GM12878 (cell line): ENCODE data around the gene KRTAP10-1. TPM values are rescaled to one million over a fixed set of nuclear protein-coding genes. Genes with fewer than 3 reads are reported as not detected.

Experiments
- ATAC-seq: fragments of 200-7000 bp; cut with Tn5 transposase; 3 replicates; pipeline ENCODE4 v1.9.1; 2020; ENCODE audit warnings: mild to moderate bottlenecking, moderate library complexity
- BruUV-seq: library from RNA; stranded (reverse); fragments of 400-500 nt; replicated peaks from 2 replicates; lab custom pipeline; 2021; lab: Mats Ljungman, UMichigan
- CTCF ChIA-PET: fragments of 300-600 bp; sonication (Branson Sonifier 250); formaldehyde crosslinking; extraction: SDS; loops from one replicate; lab custom pipeline; 2021; ENCODE audit warnings: inconsistent platforms; lab: Yijun Ruan, JAX
- POLR2A ChIA-PET: fragments of 350-600 bp; formaldehyde crosslinking; extraction: SDS; loops from one replicate; lab custom pipeline; 2021; ENCODE audit warnings: inconsistent platforms; lab: Charles Lee
- RAD21 ChIA-PET: fragments of 300-600 bp; sonication (Branson Sonifier 250); formaldehyde crosslinking; loops from one replicate; lab custom pipeline; 2023; ENCODE audit warnings: antibody characterized with exemption; ENCODE audit not compliant: unreplicated experiment; lab: Charles Lee
- SMC1A ChIA-PET: fragments of 300-600 bp; sonication (Branson Sonifier 250); formaldehyde crosslinking; loops from one replicate; lab custom pipeline; 2023; ENCODE audit not compliant: unreplicated experiment, uncharacterized antibody; lab: Charles Lee
- DNase-seq: peaks from one replicate; pipeline ENCODE4 v3.0.0-alpha.2; 2011; ENCODE audit warnings: low read depth, low spot score
- FAIRE-seq: peaks from 3 replicates; lab custom pipeline; 2011; peaks lifted over from hg19 to GRCh38; lab: Jason Lieb, UNC
- H2AFZ ChIP-seq: 2 replicates; pipeline ENCODE4 v1.6.0; 2011; ENCODE audit warnings: low read depth, low read length, control low read depth; ENCODE audit not compliant: control insufficient read depth
- H3K27ac ChIP-seq: 2 replicates; pipeline ENCODE4 v1.5.1; 2011; ENCODE audit warnings: control low read depth; ENCODE audit not compliant: control insufficient read depth, insufficient read depth
- H3K27me3 ChIP-seq, 2 experiments: replicated peaks in 1 of 2; 2 replicates each; pipeline versions ENCODE4 v1.6.0 to v1.6.1; 2011; ENCODE audit warnings: low read length in 1 of 2; ENCODE audit not compliant: control insufficient read depth in 2 of 2, insufficient read depth in 2 of 2
- H3K36me3 ChIP-seq, 2 experiments: 2 replicates each; pipeline ENCODE4 v1.5.1; 2011; ENCODE audit warnings: low read length in 1 of 2; ENCODE audit not compliant: control insufficient read depth in 2 of 2, insufficient read depth in 2 of 2
- H3K4me1 ChIP-seq: 2 replicates; pipeline ENCODE4 v1.6.1; 2011; ENCODE audit warnings: mild to moderate bottlenecking, low read length, moderate library complexity, mixed read lengths; ENCODE audit not compliant: control insufficient read depth, insufficient read depth
- H3K4me2 ChIP-seq: 2 replicates; pipeline ENCODE4 v1.6.0; 2011; ENCODE audit warnings: control low read depth; ENCODE audit not compliant: control insufficient read depth, insufficient read depth
- H3K4me3 ChIP-seq: fragments of 200-600 bp; sonication (generic); 2 replicates; pipeline ENCODE4 v1.5.1; 2016
- H3K79me2 ChIP-seq: 2 replicates; pipeline ENCODE4 v1.6.0; 2011; ENCODE audit warnings: low read length; ENCODE audit not compliant: control insufficient read depth, insufficient read depth
- H3K9ac ChIP-seq: 2 replicates; pipeline ENCODE4 v1.8.0; 2011; ENCODE audit warnings: low read length, control low read depth, mixed read lengths; ENCODE audit not compliant: control insufficient read depth, insufficient read depth
- H3K9me3 ChIP-seq: replicated peaks from 3 replicates; pipeline ENCODE4 v1.5.1; 2011; ENCODE audit warnings: mild to moderate bottlenecking, low read length; ENCODE audit not compliant: control insufficient read depth, insufficient read depth
- H4K20me1 ChIP-seq: 2 replicates; pipeline ENCODE4 v1.6.0; 2011; ENCODE audit not compliant: control insufficient read depth, insufficient read depth
- BACH1 ChIP-seq: fragments of 450-650 bp; IDR thresholded peaks from 2 replicates; pipeline ENCODE4 v1.6.1; 2017; ENCODE audit warnings: mild to moderate bottlenecking, borderline replicate concordance
- CEBPZ ChIP-seq: fragments of 150-350 bp; IDR thresholded peaks from 2 replicates; pipeline ENCODE4 v1.6.1; 2016; ENCODE audit warnings: low read depth, low read length
- CHD4 ChIP-seq: fragments of 200-600 bp; sonication (generic); IDR thresholded peaks from 2 replicates; pipeline ENCODE4 v1.6.1; 2016; ENCODE audit warnings: mild to moderate bottlenecking
- EP300 ChIP-seq, 2 experiments: fragments of 150-350 bp in 1 of 2; IDR thresholded peaks; 2 replicates each; pipeline ENCODE4 v1.6.1; 2011 to 2012; ENCODE audit warnings: low read depth in 2 of 2, low read length in 2 of 2, borderline replicate concordance in 1 of 2, improper control_type of control experiment in 1 of 2, inconsistent platforms in 1 of 2; ENCODE audit not compliant: control insufficient read depth in 1 of 2
- IKZF2 ChIP-seq, 2 experiments: fragments of 450-650 bp; IDR thresholded peaks; 2 replicates each; pipeline ENCODE4 v1.6.1; 2017; ENCODE audit warnings: mild to moderate bottlenecking in 2 of 2, moderate library complexity in 2 of 2
- MYC ChIP-seq: IDR thresholded peaks from 2 replicates; pipeline ENCODE4 v1.6.1; 2011; ENCODE audit warnings: mild to moderate bottlenecking, low read length, moderate library complexity, inconsistent platforms; ENCODE audit not compliant: insufficient read depth, insufficient replicate concordance, insufficient read length, severe bottlenecking
- NBN ChIP-seq: fragments of 450-650 bp; IDR thresholded peaks from 2 replicates; pipeline ENCODE4 v1.6.1; 2016
- NFYB ChIP-seq: IDR thresholded peaks from 2 replicates; pipeline ENCODE4 v1.6.1; 2011; ENCODE audit warnings: low read depth, mild to moderate bottlenecking, low read length, improper control_type of control experiment, moderate library complexity; ENCODE audit not compliant: insufficient read depth
- NRF1 ChIP-seq: conservative IDR thresholded peaks from 2 replicates; pipeline ENCODE4 v1.6.1; 2011; ENCODE audit warnings: mild to moderate bottlenecking, low read depth, low read length, improper control_type of control experiment
- RB1 ChIP-seq: fragments of 450-650 bp; formaldehyde crosslinking; IDR thresholded peaks from 2 replicates; pipeline ENCODE4 v1.6.1; 2017; ENCODE audit warnings: mild to moderate bottlenecking, borderline replicate concordance
- RELA ChIP-seq: fragments of 450-650 bp; IDR thresholded peaks from 2 replicates; pipeline ENCODE4 v1.8.0; 2014; ENCODE audit warnings: borderline replicate concordance; ENCODE audit not compliant: partially characterized antibody
- RFX5 ChIP-seq: IDR thresholded peaks from 2 replicates; pipeline ENCODE4 v1.6.1; 2011; ENCODE audit warnings: low read depth, low read length, improper control_type of control experiment
- YY1 ChIP-seq: IDR thresholded peaks from 2 replicates; pipeline ENCODE4 v1.6.1; 2011; ENCODE audit warnings: low read depth, mild to moderate bottlenecking, low read length
- ZBTB33 ChIP-seq: fragments of 450-650 bp; IDR thresholded peaks from 2 replicates; pipeline ENCODE4 v1.6.1; 2017; ENCODE audit warnings: mild to moderate bottlenecking
- WGBS: methylation state at CpG from one replicate; pipeline ENCODE4 v1.1.6; 2016; ENCODE audit warnings: low lambda C conversion rate; ENCODE audit not compliant: insufficient replicate concordance, insufficient coverage; ENCODE audit errors: missing lambda C conversion rate; 5-methylcytosine and 5-hydroxymethylcytosine counted together
- in situ Hi-C: fragments of 300-500 bp; cut with MboI; formaldehyde crosslinking; loops from 9 replicates; pipeline ENCODE4 v1.14.3; 2018; ENCODE audit warnings: mixed read lengths
- intact Hi-C: fragments of 100-400 bp; cut with micrococcal nuclease; formaldehyde crosslinking; loops from one replicate; pipeline ENCODE4 v1.14.2; 2022; ENCODE audit not compliant: unreplicated experiment
- polyA plus RNA-seq, 11 experiments: library from polyadenylated mRNA; depleted of rRNA in 4 of 11; unstranded in 6 of 11; stranded (reverse) in 5 of 11; fragments of >200 nt; fragmentation: Nextera tagmentation in 4 of 11; fragmentation: Illumina TruSeq in 1 of 11; extraction: Ambion mirVana in 4 of 11; extraction: Trizol in 1 of 11; gene quantifications; 1 replicate in 1 of 11; 2 replicates in 10 of 11; pipeline versions ENCODE4 v1.2.1 to v1.2.3, GENCODE V29; 2011 to 2016; ENCODE audit warnings: inconsistent platforms in 2 of 11, missing spikeins in 2 of 11, low read depth in 1 of 11
- total RNA-seq, 4 experiments: library from RNA; depleted of rRNA in 3 of 4; stranded (reverse); fragments of >200 nt in 3 of 4; fragmentation: Illumina TruSeq in 1 of 4; extraction: Trizol in 1 of 4; gene quantifications; 2 replicates each; pipeline versions ENCODE4 v1.2.1 to v1.2.3, GENCODE V29; 2013 to 2021

The KRTAP10-1 gene
- total and polyA plus RNA-seq, 10 of the 15 experiments (the other 5 are each of a cell fraction or from before 2014, with no cell fraction given) = not detected

DNA sequence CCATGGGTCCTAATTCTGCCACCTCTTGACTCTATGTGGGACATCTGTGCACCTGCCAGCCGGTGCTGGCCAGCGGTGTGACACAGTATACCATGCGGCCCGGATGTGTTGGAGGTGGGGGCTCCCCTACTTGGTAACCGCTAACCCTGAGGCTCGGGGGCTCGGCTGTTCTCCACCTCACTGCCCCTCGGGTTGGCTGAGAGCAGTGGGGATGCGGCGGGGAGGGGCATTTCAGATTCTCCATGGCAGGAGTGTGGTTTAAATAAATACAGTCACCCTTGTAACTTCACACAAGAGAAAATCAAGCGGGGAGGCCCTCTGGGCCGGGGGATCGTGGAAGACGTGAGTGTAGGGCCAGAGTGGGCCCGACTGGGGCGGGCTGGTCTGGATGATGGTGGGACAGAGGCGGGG, 11.0 kb downstream of the KRTAP10-1 start:
- Histone ChIP-seq H3K27me3 (no peaks in the 10 kb centered on the region), H3K27ac (no peak overlapping the region), H3K79me2 (no peaks in the 10 kb centered on the region), H3K4me1 (no peaks in the 10 kb centered on the region), H3K9me3 (no peaks in the 10 kb centered on the region; the same call in 2 of the 3 replicates), H3K36me3 (no peaks in the 10 kb centered on the region)
- ATAC-seq = no peak
- no TSS peak for BruUV-seq
- no peak for DNase-seq
- intact Hi-C loops = no loop called here
- 28% methylated on average over 17 of the region's 17 CpGs for WGBS
- FAIRE-seq = no peak
- TF ChIP-seq RELA = no peak
- TF ChIP-seq NRF1 = no peak
- no peak for TF ChIP-seq CHD4
- no peak for TF ChIP-seq BACH1
- TF ChIP-seq IKZF2 (IDR thresholded peaks at IDR 0.05) = no peak
- no peak for TF ChIP-seq RFX5
- TF ChIP-seq RB1 = no peak
- TF ChIP-seq, all 136 proteins: peak for 0
- H4K20me1 ChIP-seq = no peaks in the 10 kb centered on the region
- SMC1A ChIA-PET = no interaction called here
- RAD21 ChIA-PET = no interaction called here
- H3K4me3 ChIP-seq = no peak overlapping the region
- in situ Hi-C loops = no loop called here
- CTCF ChIA-PET = no interaction called here
- POLR2A ChIA-PET = no interaction called here
- no peak overlapping the region for H3K9ac ChIP-seq
- no peak overlapping the region for H3K4me2 ChIP-seq
- H2AFZ ChIP-seq = no peak overlapping the region

DNA sequence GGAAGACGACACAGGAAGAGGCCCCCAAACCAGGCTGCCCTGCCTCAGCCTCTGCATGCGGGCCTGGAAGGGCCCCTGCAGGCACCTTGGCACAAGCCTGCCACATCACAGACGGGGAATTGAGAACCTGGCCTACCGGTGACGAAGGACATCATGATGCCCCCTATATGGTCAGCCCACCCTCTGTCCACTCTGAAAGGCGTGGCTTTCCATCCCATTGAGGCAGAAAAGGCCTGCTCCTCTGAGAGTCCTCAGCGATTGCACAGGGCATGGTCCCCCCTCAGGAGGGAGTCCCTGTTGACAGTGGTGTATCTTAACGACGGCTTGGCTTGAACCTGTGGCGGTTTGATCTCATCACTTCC, 11.4 kb downstream of the KRTAP10-1 start:
- BruUV-seq = no TSS peak
- H3K4me2 ChIP-seq = no peak overlapping the region
- in situ Hi-C loops = no loop called here
- POLR2A ChIA-PET = no interaction called here
- H3K27me3 ChIP-seq = no peaks in the 10 kb centered on the region
- H3K9me3 ChIP-seq = no peaks in the 10 kb centered on the region; the same call in 2 of the 3 replicates
- CTCF ChIA-PET = no interaction called here
- H2AFZ ChIP-seq = no peak overlapping the region
- no peaks in the 10 kb centered on the region for H3K4me1 ChIP-seq
- H4K20me1 ChIP-seq = no peaks in the 10 kb centered on the region
- WGBS = 53% methylated on average over 10 of the region's 10 CpGs
- H3K27ac ChIP-seq = no peak overlapping the region
- no peak overlapping the region for H3K4me3 ChIP-seq
- RAD21 ChIA-PET = no interaction called here
- H3K9ac ChIP-seq = no peak overlapping the region
- TF ChIP-seq ZBTB33 (no peak), NBN (no peak), YY1 (no peak), CEBPZ (no peak), EP300 (IDR thresholded peaks at IDR 0.05; ENCODE audit: borderline replicate concordance in 1 of 2, control insufficient read depth in 1 of 2, low read depth in 2 of 2, low read length in 2 of 2) (no peak), MYC (no peak), NFYB (no peak)
- intact Hi-C loops = no loop called here
- H3K79me2 ChIP-seq = no peaks in the 10 kb centered on the region
- DNase-seq = no peak
- no peak for ATAC-seq
- SMC1A ChIA-PET = no interaction called here
- no peak for FAIRE-seq
- H3K36me3 ChIP-seq = no peaks in the 10 kb centered on the region
